HG03103 (cell line): Measurements from ENCODE around the gene CLCF1.

Experiments used
- ATAC-seq: cut with Tn5 transposase; IDR thresholded peaks from one replicate; pipeline ENCODE4 v1.9.1; 2021; ENCODE audit warnings: low read depth; ENCODE audit not compliant: unreplicated experiment

Gene CLCF1

GRCh38 chr11:67364169-67364568, 9.2 kb downstream of the CLCF1 start:
- ATAC-seq: no peak

GRCh38 chr11:67357831-67358670, 15.3 kb downstream of the CLCF1 start:
- ATAC-seq: no peak

GRCh38 chr11:67356864-67357561, 16.4 kb downstream of the CLCF1 start:
- ATAC-seq: no peak

- ATAC-seq: no peak
These were observed 17.0 kb downstream of the CLCF1 start for GRCh38 chr11:67356387-67356863.

GRCh38 chr11:67355794-67356386, 17.5 kb downstream of the CLCF1 start:
- ATAC-seq: no peak

GRCh38 chr11:67355023-67355793, 18.2 kb downstream of the CLCF1 start:
- ATAC-seq: no peak

- ATAC-seq: no peak
These were observed 19.0 kb downstream of the CLCF1 start for GRCh38 chr11:67354075-67355022.

GRCh38 chr11:67353317-67354074, 19.9 kb downstream of the CLCF1 start, which contains the start of gene POLD4:
POLD4 (minus strand) TSS chr11:67353546; CDS start chr11:67353399, 147 bp downstream.
- peak; percentile 66 for ATAC-seq

- no peak for ATAC-seq
These were observed 20.7 kb downstream of the CLCF1 start for GRCh38 chr11:67352546-67353316.

GRCh38 chr11:67351275-67352005, 22.0 kb downstream of the CLCF1 start:
- no peak for ATAC-seq

- ATAC-seq: no peak
These were observed 23.4 kb downstream of the CLCF1 start for GRCh38 chr11:67349928-67350465.

GRCh38 chr11:67349457-67349856, 23.9 kb downstream of the CLCF1 start:
- no peak for ATAC-seq

- no peak for ATAC-seq
These were observed 24.4 kb downstream of the CLCF1 start for GRCh38 chr11:67349036-67349435.

- ATAC-seq: no peak
These were observed 25.2 kb downstream of the CLCF1 start for GRCh38 chr11:67347964-67348749.

GRCh38 chr11:67345920-67346819, 27.2 kb downstream of the CLCF1 start:
- no peak for ATAC-seq
